GM15510 (cell line): ENCODE measurements around the gene DMXL2.

Source experiments
- POLR2A ChIP-seq: IDR thresholded peaks from 3 replicates; pipeline ENCODE4 v1.6.1; 2011; ENCODE audit warnings: borderline replicate concordance; ENCODE audit not compliant: insufficient read length; ENCODE audit errors: extremely low read depth

DMXL2 gene

DNA sequence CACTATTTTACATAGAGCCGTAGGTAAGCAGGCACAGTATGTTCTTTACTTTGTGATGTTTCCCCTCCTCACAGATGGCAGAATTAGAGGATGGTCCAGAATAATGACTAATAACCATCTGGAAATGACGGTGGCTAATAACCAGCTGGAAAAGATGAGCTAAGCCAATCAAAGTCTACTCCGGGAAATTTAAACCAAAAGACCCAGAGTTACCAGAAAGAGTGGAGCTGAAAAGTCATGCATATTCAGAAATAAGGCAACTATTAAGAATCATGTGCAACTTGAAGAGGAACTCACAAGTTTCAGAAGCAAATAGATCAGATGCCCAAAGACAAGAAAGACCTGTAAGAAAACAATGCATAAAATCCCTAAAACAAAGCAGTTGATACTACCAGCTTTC is 33.6 kb downstream of the DMXL2 start:
- no peak for TF ChIP-seq POLR2A

DNA sequence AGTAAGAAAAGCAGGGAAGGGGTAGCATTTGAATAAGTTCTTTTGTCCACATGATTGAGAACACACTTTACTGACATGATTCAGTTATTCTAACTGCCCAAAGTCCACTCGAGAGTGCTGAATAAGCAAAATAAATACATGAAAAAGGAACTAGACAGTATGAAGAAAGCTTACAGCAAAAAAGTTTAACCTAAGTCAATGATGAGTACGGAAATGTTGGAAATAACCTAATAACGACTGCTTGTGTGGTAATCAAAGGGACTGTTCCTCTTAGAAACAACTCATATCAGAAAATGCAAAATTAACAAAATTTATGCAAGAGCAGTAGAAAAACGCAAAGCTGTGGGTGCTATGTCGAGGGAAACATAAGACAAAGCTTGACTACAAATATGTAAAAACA is 36.6 kb downstream of the DMXL2 start:
- no peak for TF ChIP-seq POLR2A

DNA sequence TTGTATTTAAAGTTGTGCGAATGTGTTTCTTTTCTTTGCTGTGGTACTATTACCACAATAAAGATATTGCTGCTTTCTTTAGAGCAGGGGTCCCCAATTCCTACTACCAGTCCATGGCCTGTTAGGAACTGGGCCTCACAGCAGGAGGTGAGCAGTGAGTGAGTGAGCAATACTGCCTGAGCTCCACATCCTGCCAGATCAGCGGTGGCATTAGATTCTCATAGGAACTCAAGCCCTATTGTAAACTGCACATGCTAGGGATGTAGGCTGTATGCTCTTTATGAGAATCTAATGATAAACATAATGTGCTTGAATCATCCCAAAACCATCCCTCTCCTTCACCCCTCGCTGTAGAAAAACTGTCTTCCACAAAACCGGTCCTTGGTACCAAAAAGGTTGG is 41.6 kb downstream of the DMXL2 start:
- TF ChIP-seq POLR2A = no peak

DNA sequence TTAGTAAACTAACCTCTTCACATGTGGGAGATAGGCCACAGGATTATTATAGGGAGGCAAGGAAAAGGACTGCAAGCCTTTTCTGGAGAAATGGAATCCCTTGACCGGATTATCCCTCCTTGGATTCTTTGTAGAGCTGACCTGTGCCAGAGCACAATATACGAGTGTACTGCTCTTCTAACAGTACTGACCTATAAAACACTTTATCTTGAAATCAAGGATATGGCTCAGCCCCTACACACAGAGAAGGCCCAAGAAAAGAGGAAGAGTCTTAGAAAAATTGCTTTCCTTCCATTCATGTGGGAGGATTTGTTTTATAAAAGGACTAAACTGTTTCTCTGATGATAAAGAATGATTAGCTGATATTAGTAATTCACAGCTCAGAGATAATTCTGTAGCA is 42.2 kb downstream of the DMXL2 start:
- no peak for TF ChIP-seq POLR2A

DNA sequence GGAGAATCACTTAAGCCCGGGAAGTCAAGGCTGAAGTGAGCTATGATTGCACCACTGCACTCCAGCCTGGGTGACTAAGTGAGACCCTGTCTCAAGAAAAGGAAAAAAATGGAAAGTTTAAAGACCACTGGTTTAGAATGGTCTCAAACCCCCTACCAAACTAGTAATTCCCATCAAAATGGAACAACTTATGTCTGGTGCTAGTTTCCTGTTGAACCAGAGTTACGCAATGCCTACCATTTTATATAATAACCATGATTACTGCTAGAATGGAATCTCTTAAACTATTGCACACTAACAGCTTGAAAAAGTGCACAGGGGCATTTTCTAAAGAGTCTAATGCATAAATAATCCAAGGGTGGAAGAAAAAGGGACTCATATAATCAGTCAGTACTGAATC is 43.6 kb downstream of the DMXL2 start:
- no peak for TF ChIP-seq POLR2A

DNA sequence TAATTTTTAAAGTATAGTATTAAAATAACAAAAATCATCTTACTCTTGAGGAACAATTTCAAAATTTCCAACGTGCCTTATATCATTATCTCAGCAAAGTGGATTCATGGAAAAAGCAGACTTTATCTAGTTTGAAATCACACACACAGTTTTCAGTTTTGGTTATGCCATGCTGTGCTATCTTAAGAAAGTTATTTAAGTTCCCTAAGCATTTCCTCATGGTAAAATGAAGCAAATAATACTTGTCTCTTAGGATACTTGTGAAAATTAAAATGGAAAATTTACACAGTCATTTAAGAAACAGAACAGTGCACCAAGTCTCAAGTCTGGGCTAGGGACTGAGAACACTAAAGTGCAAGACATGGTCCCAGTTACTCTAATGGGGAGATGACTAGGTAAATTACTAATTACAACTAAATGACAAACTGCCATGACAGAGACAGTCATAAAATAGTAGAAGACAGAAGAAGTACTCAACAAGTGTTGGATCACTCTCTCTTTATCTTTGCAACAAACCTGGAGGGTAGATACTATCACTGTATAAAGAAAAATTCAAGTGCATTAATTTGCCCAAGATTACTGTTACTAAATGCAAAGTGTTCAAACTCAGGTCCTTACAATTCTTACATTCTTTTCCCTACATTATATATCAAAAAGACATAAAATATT is 44.8 kb downstream of the DMXL2 start:
- TF ChIP-seq POLR2A = no peak

DNA sequence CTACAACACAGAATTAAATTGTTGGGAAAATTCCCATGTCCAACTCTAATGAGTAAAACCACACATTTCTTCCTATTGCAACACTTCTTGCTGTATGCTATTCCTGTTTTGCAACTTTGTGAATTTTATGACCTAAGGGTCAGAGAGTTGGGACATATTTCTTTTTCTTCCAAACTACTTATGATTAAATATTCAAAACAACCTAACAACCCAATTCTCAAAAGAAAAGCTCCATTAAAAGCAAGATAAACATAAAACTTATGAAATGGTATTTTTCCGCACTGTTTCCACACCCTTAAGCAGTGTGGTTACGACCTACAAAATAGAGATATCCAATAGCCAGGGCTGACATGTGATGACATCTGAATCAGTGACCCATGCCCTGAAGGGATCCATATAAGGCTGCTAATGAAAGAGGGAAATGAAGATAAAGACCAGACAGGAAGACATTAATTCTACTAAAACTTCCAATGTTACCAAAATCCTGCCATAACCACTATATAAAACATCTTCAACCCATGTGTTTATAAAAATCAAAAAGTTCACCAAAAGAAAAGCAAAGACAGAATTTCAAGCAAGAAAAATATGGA is 45.6 kb downstream of the DMXL2 start:
- no peak for TF ChIP-seq POLR2A

DNA sequence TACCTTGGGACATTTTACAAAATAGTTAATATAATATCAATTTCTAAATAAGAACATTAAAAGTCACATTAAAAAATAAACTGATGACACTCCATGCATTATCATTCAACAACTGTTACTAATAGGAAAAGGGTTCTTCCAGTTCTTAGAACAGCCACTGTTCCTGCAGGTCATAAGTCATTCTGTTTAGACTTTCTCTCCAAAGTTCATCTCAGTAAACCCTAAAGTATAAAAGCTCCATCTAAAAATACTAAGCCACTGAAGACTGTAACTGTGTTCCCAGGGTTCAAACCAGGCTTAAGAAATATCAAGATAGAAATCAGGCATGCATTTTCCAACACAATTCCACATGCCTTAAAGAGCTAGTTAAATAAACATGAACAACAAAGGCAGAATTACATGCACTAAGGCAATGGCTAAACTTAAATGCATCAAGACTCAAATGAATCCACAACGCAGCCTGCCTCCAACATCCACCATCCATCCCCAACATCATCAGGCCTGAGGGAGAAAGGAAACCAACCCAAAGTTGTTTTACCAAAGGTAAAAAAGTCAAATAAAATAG is 46.2 kb downstream of the DMXL2 start:
- no peak for TF ChIP-seq POLR2A

DNA sequence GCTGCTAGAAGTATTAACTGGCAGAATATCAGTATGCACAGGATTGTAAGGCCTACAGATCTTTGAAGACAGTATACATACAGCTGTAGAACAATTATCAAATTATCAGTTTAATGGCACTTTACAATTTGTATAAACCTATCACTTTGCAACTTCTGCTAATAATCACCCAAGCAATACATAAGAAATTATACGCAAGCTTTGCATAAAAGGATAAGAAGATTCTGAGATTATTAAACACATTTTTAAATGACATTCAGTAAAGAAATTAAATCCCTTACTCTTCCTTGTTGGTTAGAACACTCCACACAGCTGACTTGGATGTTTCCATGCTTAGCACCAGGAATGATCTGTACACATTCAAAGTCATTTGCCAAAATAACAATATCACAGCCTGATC is 46.8 kb downstream of the DMXL2 start:
- no peak for TF ChIP-seq POLR2A

DNA sequence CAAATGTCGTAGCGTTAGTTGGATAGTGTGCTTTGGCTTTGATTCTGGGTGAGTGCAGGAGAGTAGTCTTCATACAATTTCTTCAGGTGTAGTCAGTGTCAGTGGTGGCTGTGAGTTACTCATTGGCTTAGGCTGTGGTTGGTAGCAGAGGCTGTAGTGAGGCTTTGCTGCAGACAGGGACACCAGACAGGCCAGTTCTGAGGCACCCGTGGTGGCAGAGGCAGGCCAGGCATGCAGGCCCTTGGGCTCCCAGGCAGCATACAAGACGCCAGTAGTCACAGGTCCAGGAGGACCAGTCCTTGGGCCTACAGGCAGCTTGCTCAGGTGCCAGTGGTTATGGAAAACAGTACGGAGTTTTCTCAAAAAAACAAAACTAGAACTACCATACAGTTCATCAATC is 61.3 kb downstream of the DMXL2 start:
- TF ChIP-seq POLR2A = no peak

DNA sequence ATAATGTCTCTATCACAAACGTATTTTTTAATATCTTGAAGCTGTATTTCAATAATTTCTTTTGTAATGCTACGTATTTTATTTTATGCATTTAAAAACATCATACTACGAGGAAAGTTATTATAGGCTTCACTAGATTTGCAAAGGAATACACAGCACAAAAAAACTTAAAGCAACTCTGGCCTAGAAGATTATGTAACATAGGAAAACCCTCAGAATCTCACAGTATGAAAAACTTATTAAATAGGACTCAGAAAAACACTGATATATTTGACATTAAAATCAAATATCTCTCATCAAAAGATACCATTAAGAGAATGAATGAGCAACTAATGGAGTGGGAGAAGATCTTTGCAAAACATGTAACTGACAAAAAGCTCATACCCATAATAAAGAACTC is 63.7 kb downstream of the DMXL2 start:
- no peak for TF ChIP-seq POLR2A

DNA sequence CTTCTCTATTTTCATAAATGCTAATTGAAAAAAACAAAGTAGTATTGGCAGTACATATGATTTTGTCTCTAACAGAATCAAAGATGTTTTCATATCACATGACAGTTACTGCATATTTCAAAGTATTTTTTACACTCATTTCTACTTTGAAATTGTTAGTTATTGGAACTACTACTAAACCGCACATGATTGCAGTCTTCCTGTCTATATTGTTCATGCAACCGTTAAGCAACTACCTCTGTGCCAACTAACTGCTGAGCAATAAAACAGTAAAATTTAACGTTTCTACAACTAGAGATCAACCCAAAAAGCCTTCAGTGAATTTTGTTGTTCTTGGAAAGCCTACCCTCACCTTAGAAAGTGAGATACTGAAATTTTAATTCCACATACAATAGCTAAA is 64.2 kb downstream of the DMXL2 start:
- no peak for TF ChIP-seq POLR2A

DNA sequence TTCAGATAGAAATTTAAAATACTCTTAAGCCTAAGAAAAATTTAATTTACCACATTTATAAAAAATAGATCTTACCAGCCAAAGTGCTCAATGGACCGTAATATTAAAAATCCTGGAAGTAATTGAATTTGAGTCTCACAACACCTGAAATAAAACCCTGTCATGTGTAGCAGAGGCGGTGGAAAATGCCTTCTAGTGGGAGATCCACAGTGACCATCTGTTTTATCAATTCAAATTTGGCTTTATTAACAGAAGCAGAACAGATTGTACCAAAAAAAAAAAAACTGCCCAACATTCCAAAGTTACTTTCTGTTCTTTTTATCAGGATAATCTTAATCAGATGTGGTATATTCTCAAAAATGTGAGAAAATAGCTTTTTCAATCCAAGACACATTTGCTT is 71.7 kb downstream of the DMXL2 start:
- TF ChIP-seq POLR2A = no peak

DNA sequence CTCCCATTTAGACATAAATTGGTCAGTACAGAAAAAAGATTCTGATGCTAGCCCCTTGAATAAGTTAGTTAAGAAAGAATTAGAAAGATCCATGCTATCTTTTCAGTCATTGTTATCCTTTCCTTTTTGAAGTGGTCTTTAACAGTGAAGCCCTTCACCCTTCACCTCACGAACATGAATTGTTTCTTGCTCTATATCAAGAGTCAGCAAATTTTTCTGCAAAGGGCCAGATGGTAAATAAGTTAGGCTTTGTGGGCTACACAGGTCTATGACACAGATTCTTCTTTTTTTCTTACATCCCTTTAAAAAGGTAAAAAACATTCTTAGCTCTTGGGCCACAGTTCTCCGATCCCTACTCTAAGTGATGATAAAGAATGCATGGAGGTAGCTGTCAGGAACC is 74.9 kb downstream of the DMXL2 start:
- no peak for TF ChIP-seq POLR2A

DNA sequence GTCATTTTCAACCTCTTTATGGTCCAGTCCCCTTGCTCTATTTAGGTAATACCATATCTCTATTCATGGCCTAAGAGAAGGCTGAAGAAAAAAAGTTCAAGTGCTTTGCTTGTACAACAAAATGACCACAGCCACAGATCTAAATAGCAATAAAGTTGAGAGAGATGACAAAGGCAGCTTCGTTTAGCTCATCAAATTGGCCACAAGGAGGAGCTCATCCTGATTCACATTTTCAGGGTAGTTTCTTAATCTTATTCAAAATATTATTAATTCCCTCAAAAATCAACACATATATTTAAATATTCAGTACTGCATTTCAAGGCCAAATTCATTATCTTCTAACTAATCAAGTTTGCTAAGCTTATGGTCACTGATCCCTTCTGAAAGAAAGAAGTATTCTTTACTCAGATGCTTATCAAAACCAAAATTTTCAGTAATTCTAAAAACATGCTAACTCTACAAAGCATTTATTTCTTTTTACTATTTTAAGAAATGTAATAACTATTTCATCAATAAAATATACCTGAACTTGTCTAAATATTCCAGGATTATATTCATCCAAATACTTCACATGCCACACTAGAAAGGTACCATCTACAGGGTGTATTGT is 85.5 kb downstream of the DMXL2 start:
- no peak for TF ChIP-seq POLR2A
